GM12873 (cell line): ENCODE results near the gene SLC16A4.

ENCODE experiments used
- TF ChIP-seq, protein P1 (sequence below): IDR thresholded peaks from 2 replicates; pipeline ENCODE4 v1.5.1; 2012; ENCODE audit warnings: low read depth, mild to moderate bottlenecking, moderate library complexity, low read length, control low read depth; ENCODE audit not compliant: insufficient read depth; ENCODE audit errors: missing control alignments

Gene SLC16A4

DNA sequence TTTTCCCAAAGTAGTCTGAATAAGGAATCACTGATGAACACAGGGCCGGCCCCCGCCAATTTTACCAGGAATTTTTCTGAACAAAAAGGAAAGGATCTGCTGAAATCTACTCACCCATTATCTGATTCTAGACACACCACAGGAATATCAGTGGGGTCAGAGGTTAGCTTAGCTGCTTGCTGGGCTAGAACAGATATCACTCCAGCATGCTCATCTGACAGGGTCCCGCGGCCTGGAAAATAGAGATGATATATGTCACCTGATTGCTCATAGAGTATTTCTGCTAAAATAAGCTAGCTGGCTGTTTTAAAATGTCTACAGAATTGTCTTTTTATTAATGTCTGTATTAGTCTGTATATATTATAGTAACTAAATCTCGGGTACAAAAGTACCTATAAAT is 13.0 kb upstream of the SLC16A4 start:
- TF ChIP-seq, protein P1, sequence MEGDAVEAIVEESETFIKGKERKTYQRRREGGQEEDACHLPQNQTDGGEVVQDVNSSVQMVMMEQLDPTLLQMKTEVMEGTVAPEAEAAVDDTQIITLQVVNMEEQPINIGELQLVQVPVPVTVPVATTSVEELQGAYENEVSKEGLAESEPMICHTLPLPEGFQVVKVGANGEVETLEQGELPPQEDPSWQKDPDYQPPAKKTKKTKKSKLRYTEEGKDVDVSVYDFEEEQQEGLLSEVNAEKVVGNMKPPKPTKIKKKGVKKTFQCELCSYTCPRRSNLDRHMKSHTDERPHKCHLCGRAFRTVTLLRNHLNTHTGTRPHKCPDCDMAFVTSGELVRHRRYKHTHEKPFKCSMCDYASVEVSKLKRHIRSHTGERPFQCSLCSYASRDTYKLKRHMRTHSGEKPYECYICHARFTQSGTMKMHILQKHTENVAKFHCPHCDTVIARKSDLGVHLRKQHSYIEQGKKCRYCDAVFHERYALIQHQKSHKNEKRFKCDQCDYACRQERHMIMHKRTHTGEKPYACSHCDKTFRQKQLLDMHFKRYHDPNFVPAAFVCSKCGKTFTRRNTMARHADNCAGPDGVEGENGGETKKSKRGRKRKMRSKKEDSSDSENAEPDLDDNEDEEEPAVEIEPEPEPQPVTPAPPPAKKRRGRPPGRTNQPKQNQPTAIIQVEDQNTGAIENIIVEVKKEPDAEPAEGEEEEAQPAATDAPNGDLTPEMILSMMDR: no peak

DNA sequence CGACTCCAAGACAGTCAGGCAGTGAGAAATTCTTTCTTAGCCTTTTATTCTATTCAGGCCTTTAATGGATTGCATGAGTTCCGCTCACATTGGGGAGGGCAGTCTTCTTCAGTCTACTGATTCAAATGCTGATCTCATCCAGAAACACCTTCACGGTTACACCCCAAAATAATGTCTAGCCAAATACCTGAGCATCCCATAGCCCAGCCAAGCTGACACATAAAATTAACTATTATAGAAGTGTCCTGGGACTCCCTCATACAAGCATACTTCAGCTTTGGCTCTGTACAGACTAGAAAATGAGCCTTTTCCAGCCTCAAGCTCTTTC is 3.6 kb upstream of the SLC16A4 start:
- TF ChIP-seq, protein P1: no peak

DNA sequence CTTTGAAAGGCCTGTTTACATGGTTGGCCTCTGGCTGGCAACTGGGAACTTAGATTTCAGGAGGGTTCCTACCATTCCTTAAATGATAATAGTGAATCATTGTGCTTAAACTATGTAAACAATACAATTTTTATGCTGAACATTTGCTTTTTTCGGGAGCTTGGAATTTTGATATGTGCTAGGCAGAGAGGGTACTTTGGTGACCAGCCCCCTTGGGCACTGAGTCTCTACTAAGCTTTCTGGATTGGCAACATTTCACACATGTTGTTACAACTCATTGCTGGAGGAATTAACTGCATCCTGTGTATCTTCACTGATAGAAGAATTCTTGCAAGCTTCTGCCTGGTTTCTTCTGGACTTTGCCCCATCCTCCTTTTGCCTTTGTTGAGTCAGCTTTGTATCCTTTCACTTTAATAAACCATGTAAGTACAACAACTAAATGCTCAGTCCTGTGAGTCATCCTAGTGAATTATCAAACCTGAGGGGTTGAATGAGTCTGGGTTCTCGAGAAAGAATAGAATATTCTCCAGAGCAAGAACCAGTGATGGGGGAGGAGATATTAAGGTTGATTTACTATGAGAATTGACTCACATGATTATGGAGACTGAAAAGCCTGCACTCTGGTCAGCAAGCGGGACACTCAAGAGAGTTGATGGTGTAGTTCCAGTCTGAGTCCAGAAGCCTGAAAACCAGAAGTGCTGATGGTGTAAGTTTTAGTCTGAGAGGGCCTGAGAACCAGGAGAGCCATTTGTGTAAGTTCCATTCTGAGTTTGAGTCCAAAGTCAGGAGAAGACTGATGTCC is 3.1 kb upstream of the SLC16A4 start:
- TF ChIP-seq, protein P1: no peak

- TF ChIP-seq, protein P1: no peak
Observed at GRCh38 chr1:110393286-110393685, 2.5 kb upstream of the SLC16A4 start.

- TF ChIP-seq, protein P1: no peak
Observed at GRCh38 chr1:110390096-110390495, 730 bp downstream of the SLC16A4 start.

DNA sequence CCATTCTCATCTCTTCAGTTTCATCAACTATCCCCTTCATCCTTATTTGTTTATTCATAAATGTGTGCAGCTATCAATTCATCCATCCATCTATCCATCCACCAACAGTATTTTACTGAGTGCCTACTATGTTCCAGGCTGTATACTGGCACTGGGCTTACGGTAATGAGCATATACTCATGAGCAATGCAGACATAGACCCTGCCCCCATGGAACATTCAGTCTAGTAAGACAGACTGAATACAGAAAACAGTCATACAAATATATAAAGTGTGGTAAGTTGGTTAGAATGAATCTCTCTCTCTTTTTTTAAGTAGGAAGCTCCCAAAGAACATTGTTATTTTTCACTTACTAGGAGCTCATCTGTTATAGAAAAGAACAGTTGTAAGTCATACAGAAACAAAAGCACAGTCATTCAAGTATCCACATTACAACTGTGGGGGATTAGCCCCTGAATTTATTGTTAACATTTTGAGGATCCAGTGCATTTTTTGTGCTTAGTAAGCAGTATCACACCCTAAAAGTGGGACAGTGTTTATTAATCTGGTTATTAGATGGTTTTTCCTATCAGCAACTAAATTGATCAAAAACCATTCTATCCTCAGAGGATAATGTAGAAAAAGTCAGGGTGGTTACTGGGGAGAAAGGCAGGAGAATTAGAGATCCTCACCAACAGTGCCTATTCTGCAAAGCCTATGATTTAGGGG is 3.6 kb downstream of the SLC16A4 start:
- TF ChIP-seq, protein P1: no peak

DNA sequence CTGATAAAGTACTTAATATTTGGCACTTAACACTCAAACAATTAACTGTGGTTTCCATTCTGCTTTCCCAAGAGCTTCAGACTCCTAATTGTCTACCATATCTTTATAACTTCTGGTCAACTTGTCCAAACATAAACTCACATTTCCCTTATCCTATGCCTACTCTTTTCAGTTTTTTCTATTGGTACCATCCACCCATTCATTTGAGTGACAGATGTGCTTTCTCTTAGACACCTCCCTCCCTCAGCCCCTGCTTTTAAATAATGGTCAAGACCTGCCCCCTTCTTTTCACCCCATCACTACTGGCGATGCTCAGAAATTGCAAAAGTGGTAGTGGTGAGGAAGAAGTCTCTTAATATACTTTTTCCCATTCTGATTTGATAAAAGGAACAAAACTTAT is 5.5 kb downstream of the SLC16A4 start:
- TF ChIP-seq, protein P1: no peak
